ENCODE results near the gene PER2. TPM values are rescaled to one million over a fixed set of nuclear protein-coding genes. Genes with fewer than 3 reads are reported as not detected.
A peak's percentile ranks its signal among the peaks of the same experiment; 100 is the strongest.

PER2 gene
- total RNA-seq, 2 donors from 2014 or later = 11.5 to 15.0 TPM

DNA sequence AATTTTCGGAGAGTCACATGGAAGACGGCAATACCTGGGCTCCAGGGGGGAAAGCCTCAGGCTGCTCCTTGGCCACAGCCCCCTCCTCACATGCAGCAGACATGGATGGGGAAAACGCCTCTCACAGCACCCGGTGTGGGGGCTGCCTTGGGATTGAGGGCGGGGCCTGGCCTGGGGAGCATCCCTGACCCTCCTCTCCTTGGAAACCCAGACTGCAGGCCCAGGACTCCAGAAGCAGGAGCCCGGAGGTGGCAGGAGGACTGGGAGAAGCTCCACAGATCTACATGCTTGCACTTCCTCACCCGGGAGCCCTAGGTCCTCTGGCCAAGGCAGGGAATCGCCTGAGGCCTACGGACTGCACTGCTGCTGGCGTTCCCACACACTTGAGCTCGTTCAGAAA is 36.4 kb downstream of the PER2 start:
- Mint-ChIP-seq H3K9me3 (no peaks in the 10 kb centered on the region), H3K36me3 (peaks cover 0 to 6% of the 10 kb centered on the region in 2 donors), H3K27ac (peak overlapping the region in 1 of 2 donors; percentile 14)
- no peak for DNase-seq (ENCODE audit: low spot score in 2 of 2)
- ATAC-seq = no peak

DNA sequence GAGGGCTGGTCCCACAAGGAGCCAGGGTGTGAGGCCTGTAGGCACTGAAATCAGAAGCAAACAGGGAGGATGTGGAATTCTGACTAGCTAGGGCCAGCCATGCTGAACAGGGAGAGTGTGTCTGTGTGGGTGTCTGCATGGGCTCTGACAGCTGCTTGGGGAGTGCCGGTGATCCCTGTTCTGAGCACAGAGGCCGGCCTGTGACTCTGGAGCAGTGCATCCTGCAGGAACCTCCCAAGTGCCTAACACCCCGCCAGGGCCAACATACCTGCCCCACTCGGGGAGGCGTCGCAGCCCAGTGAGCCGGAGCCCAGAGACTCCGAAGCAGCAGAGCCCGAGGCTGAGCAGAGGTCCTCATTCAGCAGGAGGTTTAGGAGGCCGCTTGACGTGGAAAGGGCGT is 37.1 kb downstream of the PER2 start:
- no peak for ATAC-seq
- H3K27ac Mint-ChIP-seq = no peak overlapping the region
- H3K9me3 Mint-ChIP-seq = no peaks in the 10 kb centered on the region
- no peak for DNase-seq (ENCODE audit: low spot score in 2 of 2)
- peaks cover 0 to 10% of the 10 kb centered on the region in 2 donors for H3K36me3 Mint-ChIP-seq

DNA sequence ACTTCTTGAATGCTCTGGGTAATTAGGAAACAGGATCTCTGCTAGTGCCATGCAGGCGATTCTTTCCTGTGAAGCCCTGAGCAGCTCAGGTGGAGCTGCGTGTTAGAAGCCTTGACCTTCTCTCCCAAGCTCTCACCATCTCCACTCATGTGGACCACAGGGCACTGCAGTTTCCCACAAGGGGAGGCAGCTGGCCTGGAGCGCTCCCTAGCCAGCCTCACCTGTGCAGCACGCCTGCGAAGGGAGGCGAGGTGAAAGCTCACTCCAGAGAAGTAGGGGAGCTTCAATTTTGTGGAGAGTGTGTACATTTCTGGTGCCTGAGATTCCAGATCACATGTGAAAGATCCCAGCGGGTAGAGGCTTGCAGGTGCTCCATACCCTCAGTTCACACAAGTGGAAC is 37.5 kb downstream of the PER2 start:
- Mint-ChIP-seq H3K36me3 (peaks cover 0 to 11% of the 10 kb centered on the region in 2 donors), H3K9me3 (no peaks in the 10 kb centered on the region), H3K27ac (no peak overlapping the region)
- DNase-seq (ENCODE audit: low spot score in 2 of 2) (no peak), ATAC-seq (no peak)

DNA sequence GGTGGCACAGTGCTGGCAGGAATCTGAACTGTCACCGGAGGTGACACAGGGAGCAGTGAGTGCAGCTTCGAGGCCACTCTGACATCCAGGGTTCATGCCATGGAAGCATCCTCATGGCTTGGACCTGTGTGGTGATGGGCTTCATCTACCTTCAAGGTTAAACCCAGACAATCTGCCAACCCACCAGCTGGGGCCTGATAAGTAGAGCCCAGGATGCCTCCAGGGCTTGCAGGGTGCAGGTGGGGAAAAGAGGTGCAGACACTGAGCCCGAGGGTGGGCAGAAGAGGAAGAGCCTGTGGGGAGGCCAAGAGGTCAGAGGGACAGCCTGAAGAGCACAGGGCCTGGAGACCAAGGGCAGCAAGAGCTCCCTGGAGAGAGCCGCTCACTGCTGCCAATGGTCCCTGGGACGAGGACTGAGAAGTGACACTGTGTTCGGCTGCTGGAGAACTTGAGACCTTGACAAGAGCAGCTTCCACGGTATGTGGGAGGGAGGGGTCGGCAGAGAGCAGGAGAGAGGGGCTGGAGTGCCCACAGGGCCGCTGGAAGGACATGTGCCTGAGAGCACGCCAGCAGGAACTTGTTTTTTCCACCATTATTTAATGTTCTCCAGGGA is 40.5 kb downstream of the PER2 start:
- no peak for ATAC-seq
- Mint-ChIP-seq H3K27ac (peak overlapping the region in 1 of 2 donors; percentile 49), H3K9me3 (no peaks in the 10 kb centered on the region), H3K36me3 (peaks cover 0 to 12% of the 10 kb centered on the region in 2 donors)
- DNase-seq (ENCODE audit: low spot score in 2 of 2) = no peak

DNA sequence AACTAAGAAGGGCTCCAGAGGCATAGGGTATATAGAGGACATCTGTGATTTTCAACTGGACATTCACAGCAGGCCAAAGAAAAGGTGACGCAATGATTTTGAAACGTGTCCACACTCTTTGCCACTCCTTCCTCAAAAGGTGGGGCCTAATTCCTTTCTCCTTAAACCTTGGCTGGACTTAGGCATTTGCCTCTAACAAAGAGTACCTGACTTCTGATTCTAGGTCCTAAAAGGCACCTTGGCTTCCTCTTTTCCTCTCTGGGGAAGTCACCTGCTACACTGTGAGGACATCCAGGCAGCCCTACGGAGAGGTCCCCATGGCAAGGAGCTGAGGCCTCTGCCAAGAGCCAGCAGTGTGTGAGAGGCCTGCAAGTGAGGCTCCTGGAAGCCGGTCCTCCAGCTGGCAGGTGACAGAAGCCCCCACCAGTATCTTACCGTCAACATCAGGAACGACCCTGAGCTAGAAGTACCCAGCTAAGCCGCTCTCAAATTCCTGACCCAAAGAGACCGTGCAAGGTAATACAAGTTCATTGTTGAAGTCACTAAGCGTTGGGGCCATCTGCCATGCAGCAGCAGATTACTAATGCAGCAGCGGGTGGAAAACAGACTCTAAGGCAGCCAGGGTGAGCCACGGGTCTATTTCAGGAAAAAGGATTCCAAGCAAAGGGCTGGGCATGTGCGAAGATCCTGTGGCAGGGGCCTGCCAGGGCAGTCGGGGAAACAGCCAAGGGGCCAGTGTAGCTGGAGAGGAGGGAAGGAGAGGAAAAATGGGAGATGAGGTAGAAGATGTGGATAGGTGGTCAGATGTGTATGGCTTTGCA is 41.2 kb downstream of the PER2 start:
- Mint-ChIP-seq H3K27ac (peak overlapping the region; percentile 45 to 49), H3K9me3 (no peaks in the 10 kb centered on the region), H3K36me3 (peaks cover 0 to 12% of the 10 kb centered on the region in 2 donors)
- no peak for ATAC-seq
- DNase-seq (ENCODE audit: low spot score in 2 of 2) = no peak

DNA sequence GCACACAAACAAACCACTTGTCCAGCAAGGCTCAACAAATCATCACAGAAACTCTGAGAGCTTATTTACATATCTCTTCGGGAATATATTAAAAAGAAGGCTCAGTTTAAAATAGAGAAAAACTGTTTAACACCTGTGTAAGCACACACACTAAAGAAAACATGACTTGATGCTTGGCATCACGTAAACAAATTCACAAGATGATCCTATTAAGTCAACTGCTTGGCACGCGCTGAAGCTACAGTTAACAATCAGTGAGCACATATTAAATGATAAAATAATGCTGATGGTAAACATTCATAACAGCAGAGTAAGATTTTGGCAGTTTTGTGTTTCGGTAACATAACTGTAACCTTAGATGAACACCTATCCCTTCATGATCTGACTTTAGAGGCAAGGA is 44.3 kb downstream of the PER2 start:
- Mint-ChIP-seq H3K27ac (no peak overlapping the region), H3K9me3 (no peaks in the 10 kb centered on the region), H3K36me3 (peaks cover 0 to 12% of the 10 kb centered on the region in 2 donors)
- ATAC-seq (no peak), DNase-seq (ENCODE audit: low spot score in 2 of 2) (no peak)

DNA sequence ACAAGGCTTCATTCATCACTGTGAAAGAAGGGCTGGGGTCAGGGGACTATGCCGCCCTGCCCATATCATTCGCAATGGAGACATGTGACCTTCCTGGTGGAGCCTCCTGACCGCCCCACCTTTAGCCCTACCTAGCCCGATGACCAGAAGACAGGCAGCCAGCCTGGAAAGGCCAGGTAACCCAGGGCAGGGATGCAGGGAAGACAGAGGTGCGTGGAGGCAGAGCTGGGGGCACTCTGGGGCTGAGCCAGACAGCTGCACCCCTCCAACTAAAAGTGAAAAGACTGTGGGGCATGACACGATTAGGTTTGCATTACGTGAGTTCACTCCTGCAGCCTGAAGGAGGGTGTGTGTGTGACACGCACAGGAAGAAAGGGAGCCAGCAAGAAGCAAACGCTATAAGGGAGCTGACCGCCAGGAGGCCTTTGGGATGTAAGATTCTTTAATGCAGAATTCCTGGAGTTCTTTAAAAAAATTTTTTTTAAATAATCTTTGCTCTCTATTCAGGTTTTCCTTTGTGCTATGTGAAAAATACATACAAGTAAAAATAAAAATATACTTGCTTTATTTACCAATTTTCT is 44.8 kb downstream of the PER2 start:
- DNase-seq (ENCODE audit: low spot score in 2 of 2) (no peak), ATAC-seq (no peak)
- Mint-ChIP-seq H3K9me3 (no peaks in the 10 kb centered on the region), H3K27ac (no peak overlapping the region), H3K36me3 (peaks cover 0 to 12% of the 10 kb centered on the region in 2 donors)

DNA sequence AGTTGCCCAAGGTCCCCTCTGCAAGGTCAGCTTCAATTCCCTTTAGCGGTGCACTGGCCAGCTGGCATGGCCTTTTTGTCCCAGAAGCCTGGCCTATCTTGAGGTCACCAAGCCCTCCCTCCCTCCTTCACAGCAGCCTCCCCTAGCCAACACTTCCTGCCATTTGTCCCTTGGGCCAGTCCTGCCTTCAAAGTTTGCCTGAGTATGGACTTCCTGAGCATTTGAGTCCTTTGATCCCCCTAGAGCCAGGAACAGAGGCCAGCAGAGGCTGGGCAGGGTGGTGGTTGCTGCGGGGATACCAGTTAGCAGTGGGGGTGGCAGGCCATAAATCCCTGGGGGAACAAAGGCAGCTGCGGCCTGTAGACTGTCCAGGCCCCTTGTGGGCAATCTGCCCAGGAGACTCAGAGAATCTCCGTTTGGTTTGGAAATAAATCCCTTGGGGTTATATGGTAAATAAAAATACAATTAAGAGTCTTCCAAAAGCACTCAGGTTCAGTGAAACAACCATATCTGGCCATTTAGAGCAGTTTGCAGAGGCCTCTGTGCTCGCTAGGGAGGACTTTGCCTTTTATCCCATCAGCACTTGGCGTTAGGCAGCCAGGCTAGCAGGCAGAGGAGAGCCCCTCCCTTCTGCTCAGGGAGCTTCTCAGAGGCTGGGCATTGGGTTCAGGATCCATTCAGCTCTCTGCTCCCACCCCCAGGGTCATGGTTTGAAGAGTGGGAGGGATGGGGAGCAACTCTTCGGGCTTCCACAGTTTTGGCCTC is 45.5 kb downstream of the PER2 start:
- no peak overlapping the region for H3K27ac Mint-ChIP-seq

DNA sequence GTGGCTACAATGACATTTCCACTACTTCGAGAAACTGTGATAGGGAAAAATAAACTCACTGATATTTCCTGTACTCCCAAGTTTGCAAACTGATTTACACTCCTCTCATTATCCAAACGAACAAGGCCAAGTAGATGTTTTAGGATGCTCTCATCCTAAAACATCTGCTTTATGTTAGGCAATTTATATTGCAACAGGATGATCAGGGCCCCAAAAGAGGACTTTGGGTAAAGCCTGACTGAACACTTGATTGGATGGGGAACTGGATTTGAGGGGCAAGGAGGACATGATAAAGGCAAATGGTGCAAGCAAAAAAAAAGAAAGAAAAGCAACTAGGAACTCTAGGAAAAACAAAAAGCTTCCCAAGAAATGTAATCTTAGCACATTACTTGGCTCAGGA is 46.4 kb downstream of the PER2 start:
- H3K36me3 Mint-ChIP-seq = peaks cover 0 to 12% of the 10 kb centered on the region in 2 donors
- H3K27ac Mint-ChIP-seq = no peak overlapping the region
- H3K9me3 Mint-ChIP-seq = no peaks in the 10 kb centered on the region
- ATAC-seq (no peak), DNase-seq (ENCODE audit: low spot score in 2 of 2) (no peak)

More for the DNA sequence above, 45.5 kb downstream of the PER2 start:
- Mint-ChIP-seq H3K36me3 (peaks cover 0 to 12% of the 10 kb centered on the region in 2 donors), H3K9me3 (no peaks in the 10 kb centered on the region)
- DNase-seq (ENCODE audit: low spot score in 2 of 2) = peak in 1 of 2 donors; percentile 31
- no peak for ATAC-seq

DNA sequence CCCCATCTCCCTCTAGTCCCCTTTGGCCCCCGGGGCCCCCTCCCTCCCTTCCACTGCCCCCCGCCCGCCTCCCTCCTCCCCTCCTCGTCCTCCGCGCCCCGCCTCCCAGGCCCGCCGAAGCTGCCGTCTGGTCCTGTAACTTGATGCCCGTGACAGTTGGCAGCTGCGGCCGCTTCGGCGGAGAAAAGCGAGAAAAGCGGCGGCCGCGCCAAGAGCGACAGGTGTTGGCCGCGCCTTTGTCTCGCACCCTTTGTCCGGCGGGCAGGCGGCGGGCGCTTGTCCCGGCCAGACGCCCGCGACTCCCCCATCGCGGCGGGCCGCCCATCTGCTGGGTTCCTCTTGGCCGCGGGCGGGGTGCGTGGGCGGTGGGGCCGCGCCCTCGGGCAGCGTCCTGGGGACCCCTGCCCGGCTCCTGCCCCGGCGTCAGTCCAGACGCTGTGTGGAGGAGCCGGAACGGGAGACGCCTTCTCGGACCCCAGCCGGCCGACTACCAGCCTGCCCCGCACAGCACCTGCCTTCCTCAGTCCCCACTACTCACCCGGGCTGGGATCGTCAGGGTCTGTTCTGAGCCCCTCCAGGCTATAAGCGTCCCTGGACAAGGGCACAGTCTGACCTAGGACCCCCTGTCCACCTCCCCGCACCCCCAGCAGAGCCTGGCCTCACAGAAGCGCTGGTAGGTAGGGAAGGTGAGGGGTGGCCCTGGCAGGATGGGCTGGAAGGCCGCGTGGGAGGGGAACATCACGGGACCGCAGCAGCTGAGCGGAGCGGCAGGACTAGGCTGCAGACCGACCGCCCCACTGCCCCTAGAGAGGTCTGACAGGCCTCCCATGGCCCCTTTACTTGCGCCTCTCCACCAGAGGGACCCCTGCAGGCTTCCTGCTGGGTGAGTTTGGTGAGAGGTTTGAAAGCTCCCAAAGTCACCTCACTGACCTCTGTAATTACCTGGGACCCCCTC is 47.4 kb downstream of the PER2 start:
- DNase-seq (ENCODE audit: low spot score in 2 of 2) = no peak
- Mint-ChIP-seq H3K36me3 (peaks cover 0 to 5% of the 10 kb centered on the region in 2 donors), H3K9me3 (no peaks in the 10 kb centered on the region), H3K27ac (no peak overlapping the region)
- ATAC-seq = no peak

DNA sequence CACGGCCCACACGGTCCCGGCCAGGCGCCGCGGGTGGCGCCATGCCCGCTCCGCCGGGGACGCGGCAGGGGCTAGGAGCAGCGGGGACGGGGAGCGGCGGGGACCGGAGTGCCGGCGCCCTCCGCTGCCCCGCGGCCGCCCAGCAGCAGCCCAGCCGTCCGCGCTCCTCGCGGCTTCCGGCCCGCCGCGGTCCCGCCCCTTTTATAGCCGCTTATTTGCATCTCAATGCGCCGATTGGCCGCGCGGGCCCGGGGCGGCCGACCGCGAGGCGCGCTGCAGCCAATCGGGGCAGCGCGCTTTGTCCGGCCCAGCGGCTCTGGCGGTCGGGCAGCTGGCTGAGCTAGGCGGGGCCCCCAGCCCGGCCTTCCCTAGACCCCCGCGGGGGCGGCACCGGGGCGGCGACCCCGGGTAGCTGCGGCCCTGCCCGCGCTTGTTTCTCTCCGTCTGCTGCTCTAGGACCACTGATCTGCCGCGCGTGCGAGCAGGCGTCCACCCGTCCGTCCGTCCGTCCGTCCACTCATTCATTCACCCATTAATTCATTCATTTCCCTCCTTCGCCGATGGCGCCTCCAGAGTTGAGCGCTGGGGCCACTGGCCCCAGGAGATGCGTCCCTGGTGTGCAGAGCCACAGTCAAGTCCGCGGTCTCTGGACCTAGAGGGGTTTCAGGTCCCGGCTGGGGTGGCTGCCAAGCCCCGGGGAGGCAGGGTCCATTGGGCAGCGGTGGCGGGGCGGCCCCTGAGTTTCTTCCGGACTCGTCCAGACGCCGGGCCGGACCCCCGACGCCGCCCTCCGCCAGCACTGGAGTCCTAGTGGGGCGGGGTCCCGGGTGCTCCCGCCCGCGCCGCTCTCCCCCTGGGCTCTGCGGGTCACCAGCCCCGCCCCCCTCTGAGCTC is 48.3 kb downstream of the PER2 start, which contains the start of gene HES6:
Gene HES6 (minus strand): TSS at position 176 of the 894 bp plus-strand sequence. CDS start 133 bp downstream, at position 43.
- Mint-ChIP-seq H3K36me3 (peaks cover 0 to 2% of the 10 kb centered on the region in 2 donors), H3K27ac (peak within 1 kb of the TSS in 1 of 2 donors; percentile 79), H3K9me3 (no peaks in the 10 kb centered on the region)
- peak; percentile 89 to 92 for ATAC-seq
- DNase-seq (ENCODE audit: low spot score in 2 of 2) = peak; percentile 84 to 86

DNA sequence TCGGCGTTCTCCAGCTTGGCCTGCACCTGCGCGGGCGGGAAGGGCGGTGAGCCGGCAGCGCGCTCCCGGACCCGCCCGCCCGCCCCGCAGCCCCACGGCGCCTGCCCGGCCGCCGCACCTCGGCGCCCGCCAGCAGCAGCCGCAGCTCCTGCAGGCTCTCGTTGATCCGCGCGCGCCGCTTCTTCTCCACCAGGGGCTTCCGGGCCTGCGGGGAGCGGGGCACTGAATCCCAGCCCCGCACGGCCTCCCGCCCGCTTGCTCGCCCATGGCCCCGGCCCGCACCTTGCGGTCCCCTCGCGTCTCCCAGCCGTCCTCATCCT is 48.9 kb downstream of the PER2 start:
- Mint-ChIP-seq H3K27ac (no peak overlapping the region), H3K9me3 (no peaks in the 10 kb centered on the region), H3K36me3 (no peaks in the 10 kb centered on the region)
- ATAC-seq = peak in 1 of 2 donors; percentile 43
- no peak for DNase-seq (ENCODE audit: low spot score in 2 of 2)

DNA sequence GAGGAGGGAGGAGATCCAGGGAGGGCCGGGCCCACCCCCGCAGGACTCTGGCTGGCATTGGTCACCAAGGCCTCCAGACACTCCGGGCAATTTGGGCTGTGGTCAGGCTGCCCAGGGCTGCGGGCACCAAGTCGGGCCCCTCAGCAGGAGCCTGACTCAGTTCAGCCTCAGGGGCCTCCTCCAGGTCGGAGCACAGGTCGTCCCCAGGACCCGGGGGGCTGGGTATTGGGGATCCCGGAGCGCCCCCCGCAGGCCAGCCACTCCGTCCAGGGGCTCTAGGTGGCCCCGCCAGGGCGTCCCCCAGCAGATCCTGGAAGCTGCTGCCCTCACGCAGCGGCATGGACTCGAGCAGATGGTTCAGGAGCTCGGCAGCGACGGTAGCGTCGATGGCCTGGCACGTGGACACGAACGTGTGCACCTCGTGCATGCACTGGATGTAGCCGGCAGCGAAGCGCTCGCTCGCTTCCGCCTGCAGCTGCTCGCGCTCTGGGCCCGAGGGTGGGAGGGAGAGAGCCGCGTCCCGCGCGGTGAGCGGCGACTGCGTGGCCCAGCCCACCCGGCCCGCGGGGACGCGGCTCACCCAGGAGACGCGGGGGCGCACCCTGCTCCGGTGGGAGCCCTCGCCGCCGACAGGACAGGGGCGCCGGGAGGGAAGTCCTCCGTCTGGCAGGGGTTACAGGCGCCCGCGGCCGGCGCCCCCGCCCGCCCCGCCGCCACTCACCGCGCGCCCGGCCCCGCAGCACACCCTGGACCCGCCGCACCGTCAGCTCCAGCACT is 49.5 kb downstream of the PER2 start:
- ATAC-seq = peak; percentile 2 to 11
- Mint-ChIP-seq H3K36me3 (no peaks in the 10 kb centered on the region), H3K27ac (no peak overlapping the region), H3K9me3 (no peaks in the 10 kb centered on the region)
- peak in 1 of 2 donors; percentile 27 for DNase-seq (ENCODE audit: low spot score in 2 of 2)

DNA sequence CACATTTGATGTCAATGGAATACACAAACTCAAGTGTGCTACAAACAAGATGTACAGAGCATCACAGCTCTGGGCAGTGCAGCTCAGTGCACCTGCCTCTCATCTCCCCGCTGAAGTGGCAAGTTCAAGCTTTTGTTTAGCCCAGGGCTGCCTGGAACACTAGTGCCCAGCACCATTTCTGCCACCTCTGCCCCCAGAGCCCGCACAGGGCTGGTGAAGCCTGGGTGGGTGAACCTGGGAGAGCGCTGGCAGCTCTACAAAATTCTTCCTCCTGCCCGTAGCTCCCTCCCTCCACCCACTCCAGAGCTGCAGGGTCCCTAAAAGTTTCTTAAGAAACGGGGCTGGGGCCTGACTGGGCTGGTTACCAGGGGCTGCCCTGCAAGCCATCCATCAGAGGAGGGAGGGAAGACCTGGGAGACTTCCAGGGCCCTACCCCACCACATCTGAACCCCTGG is 50.1 kb downstream of the PER2 start:
- Mint-ChIP-seq H3K27ac (no peak overlapping the region), H3K36me3 (no peaks in the 10 kb centered on the region), H3K9me3 (no peaks in the 10 kb centered on the region)
- DNase-seq (ENCODE audit: low spot score in 2 of 2) (no peak), ATAC-seq (no peak)

All from activated naive CD4-positive, alpha-beta T cell treated with anti-CD3 and anti-CD28 coated beads, Interleukin-2, amount 50 U/mL, for 72 hours (primary cell).